GM18505 (cell line): ENCODE data around the gene LRP8.

Source experiments
- ATAC-seq: cut with Tn5 transposase; IDR thresholded peaks from one replicate; pipeline ENCODE4 v1.9.1; 2021; ENCODE audit not compliant: unreplicated experiment
- POLR2A ChIP-seq: IDR thresholded peaks from 4 replicates; pipeline ENCODE4 v1.6.1; 2011; ENCODE audit warnings: borderline replicate concordance; ENCODE audit not compliant: insufficient read depth, insufficient read length; ENCODE audit errors: extremely low read depth

The LRP8 gene

GRCh38 chr1:53339736-53340635 is 12.1 kb upstream of the LRP8 start:
- no peak for TF ChIP-seq POLR2A
- ATAC-seq = no peak

GRCh38 chr1:53338423-53338822 is 10.6 kb upstream of the LRP8 start:
- no peak for TF ChIP-seq POLR2A
- ATAC-seq = no peak

- TF ChIP-seq POLR2A = no peak
- no peak for ATAC-seq
These were observed 9.6 kb upstream of the LRP8 start for GRCh38 chr1:53337499-53337898.

GRCh38 chr1:53336146-53336545 is 8.3 kb upstream of the LRP8 start:
- no peak for TF ChIP-seq POLR2A
- ATAC-seq = no peak

GRCh38 chr1:53335661-53336060 is 7.8 kb upstream of the LRP8 start:
- no peak for TF ChIP-seq POLR2A
- no peak for ATAC-seq

GRCh38 chr1:53334781-53335180 is 6.9 kb upstream of the LRP8 start:
- ATAC-seq = no peak
- no peak for TF ChIP-seq POLR2A

GRCh38 chr1:53334312-53334711 is 6.4 kb upstream of the LRP8 start:
- no peak for TF ChIP-seq POLR2A
- ATAC-seq = no peak

GRCh38 chr1:53332833-53333232 is 5.0 kb upstream of the LRP8 start:
- ATAC-seq = no peak
- TF ChIP-seq POLR2A = no peak

- ATAC-seq = no peak
- no peak for TF ChIP-seq POLR2A
These were observed 4.3 kb upstream of the LRP8 start for GRCh38 chr1:53332186-53332564.

- ATAC-seq = no peak
- TF ChIP-seq POLR2A = no peak
These were observed 3.7 kb upstream of the LRP8 start for GRCh38 chr1:53331446-53332185.

- no peak for TF ChIP-seq POLR2A
- ATAC-seq = no peak
These were observed 2.9 kb upstream of the LRP8 start for GRCh38 chr1:53330819-53331218.

- TF ChIP-seq POLR2A = no peak
These were observed 950 bp upstream of the LRP8 start for GRCh38 chr1:53328541-53329499.

GRCh38 chr1:53327182-53327913 is 522 bp downstream of the LRP8 start:
- ATAC-seq = peak; percentile 8
- TF ChIP-seq POLR2A = peak; percentile 21

More at GRCh38 chr1:53328541-53329499, 950 bp upstream of the LRP8 start:
- no peak for ATAC-seq

- no peak for TF ChIP-seq POLR2A
These were observed 1.2 kb downstream of the LRP8 start for GRCh38 chr1:53326598-53327181.

More at GRCh38 chr1:53326598-53327181, 1.2 kb downstream of the LRP8 start:
- peak; percentile 24 for ATAC-seq
